Measurements from ENCODE around the gene SHROOM2. TPM values are rescaled to one million over a fixed set of nuclear protein-coding genes. Genes with fewer than 3 reads are reported as not detected.

Gene SHROOM2
- total RNA-seq, 1 donor from 2014 or later, result 2.1 TPM

DNA sequence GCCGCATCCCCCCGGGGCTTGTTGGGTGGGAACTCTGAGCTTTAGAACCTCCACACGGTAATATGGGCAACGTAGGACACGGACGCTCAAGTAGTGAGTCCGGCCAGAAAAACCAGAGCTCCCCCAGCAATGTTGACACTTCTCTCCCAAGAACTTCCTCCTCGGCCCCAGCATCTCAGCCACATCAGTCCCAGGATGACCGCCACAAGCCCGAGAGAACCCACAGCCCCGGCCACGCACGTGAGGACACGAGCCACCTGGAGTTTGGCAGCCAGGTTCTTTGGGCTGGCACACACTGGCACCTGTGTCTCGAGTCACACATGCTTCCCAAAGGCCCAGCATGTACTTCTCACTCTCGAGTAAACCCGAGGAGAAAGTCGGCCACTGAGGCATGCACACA, 197.2 kb downstream of the SHROOM2 start:
- Histone ChIP-seq H3K9ac (ENCODE audit: low read depth in 1 of 3, low read length in 3 of 3) (no peak overlapping the region), H3K4me1 (ENCODE audit: control insufficient read depth in 3 of 3, insufficient read depth in 3 of 3, low read length in 3 of 3) (no peaks in the 10 kb centered on the region), H3K27me3 (ENCODE audit: control insufficient read depth in 3 of 3, insufficient read depth in 3 of 3, low read length in 3 of 3) (no peaks in the 10 kb centered on the region), H3K4me3 (ENCODE audit: low read length in 3 of 3) (no peak overlapping the region), H3K36me3 (ENCODE audit: control insufficient read depth in 3 of 3, insufficient read depth in 3 of 3, low read length in 3 of 3) (no peaks in the 10 kb centered on the region), H3K9me3 (ENCODE audit: control insufficient read depth in 3 of 3, low read length in 3 of 3) (no peaks in the 10 kb centered on the region), H3K27ac (ENCODE audit: low read depth, low read length) (no peak overlapping the region)

DNA sequence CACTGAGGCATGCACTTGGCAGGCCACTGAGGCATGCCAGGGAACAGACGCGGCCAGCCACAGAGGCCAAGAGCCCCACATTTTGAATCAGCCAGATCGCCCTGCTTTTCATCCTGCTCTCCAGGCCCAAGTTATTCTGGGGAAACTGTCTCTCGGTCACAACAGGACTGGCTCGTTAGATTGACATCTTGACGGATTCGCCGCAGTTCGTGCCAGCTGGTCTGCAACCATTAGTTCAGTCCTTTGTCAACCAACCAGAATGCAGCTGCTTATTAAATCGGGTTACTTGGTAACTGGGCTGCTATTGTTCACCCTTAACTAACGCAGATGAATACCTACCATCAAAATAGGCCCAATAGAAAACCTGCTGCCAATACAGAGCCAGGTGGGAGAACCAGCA, 197.6 kb downstream of the SHROOM2 start:
- Histone ChIP-seq H3K9me3 (ENCODE audit: control insufficient read depth in 3 of 3, low read length in 3 of 3) (no peaks in the 10 kb centered on the region), H3K27ac (ENCODE audit: low read depth, low read length) (no peak overlapping the region), H3K9ac (ENCODE audit: low read depth in 1 of 3, low read length in 3 of 3) (no peak overlapping the region), H3K36me3 (ENCODE audit: control insufficient read depth in 3 of 3, insufficient read depth in 3 of 3, low read length in 3 of 3) (no peaks in the 10 kb centered on the region), H3K4me1 (ENCODE audit: control insufficient read depth in 3 of 3, insufficient read depth in 3 of 3, low read length in 3 of 3) (no peaks in the 10 kb centered on the region), H3K4me3 (ENCODE audit: low read length in 3 of 3) (no peak overlapping the region), H3K27me3 (ENCODE audit: control insufficient read depth in 3 of 3, insufficient read depth in 3 of 3, low read length in 3 of 3) (no peaks in the 10 kb centered on the region)

DNA sequence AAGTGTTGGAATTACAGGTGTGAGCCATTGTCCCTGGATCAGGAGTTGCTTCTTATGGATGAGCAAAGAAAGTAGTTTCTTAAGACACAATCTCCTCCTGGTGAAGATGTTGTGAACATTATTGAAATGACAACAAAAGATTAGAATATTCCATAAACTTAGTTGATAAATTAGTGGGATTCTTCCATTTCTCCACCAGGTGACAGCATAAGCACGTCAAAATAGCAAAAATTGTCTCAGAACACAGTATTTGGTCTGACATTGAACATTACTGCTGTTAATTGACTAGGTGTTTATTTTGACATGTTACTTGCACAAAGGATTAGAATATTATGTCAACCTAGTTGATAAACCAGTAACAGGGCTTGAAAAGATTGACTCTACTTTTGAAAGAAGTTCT, 202.5 kb downstream of the SHROOM2 start:
- H3K9me3 ChIP-seq (ENCODE audit: control insufficient read depth in 3 of 3, low read length in 3 of 3), result no peaks in the 10 kb centered on the region
- H3K9ac ChIP-seq (ENCODE audit: low read depth in 1 of 3, low read length in 3 of 3), result no peak overlapping the region
- H3K4me3 ChIP-seq (ENCODE audit: low read length in 3 of 3), result no peak overlapping the region
- no peaks in the 10 kb centered on the region for H3K27me3 ChIP-seq (ENCODE audit: control insufficient read depth in 3 of 3, insufficient read depth in 3 of 3, low read length in 3 of 3)
- no peaks in the 10 kb centered on the region for H3K36me3 ChIP-seq (ENCODE audit: control insufficient read depth in 3 of 3, insufficient read depth in 3 of 3, low read length in 3 of 3)
- no peaks in the 10 kb centered on the region for H3K4me1 ChIP-seq (ENCODE audit: control insufficient read depth in 3 of 3, insufficient read depth in 3 of 3, low read length in 3 of 3)
- H3K27ac ChIP-seq (ENCODE audit: low read depth, low read length), result no peak overlapping the region

DNA sequence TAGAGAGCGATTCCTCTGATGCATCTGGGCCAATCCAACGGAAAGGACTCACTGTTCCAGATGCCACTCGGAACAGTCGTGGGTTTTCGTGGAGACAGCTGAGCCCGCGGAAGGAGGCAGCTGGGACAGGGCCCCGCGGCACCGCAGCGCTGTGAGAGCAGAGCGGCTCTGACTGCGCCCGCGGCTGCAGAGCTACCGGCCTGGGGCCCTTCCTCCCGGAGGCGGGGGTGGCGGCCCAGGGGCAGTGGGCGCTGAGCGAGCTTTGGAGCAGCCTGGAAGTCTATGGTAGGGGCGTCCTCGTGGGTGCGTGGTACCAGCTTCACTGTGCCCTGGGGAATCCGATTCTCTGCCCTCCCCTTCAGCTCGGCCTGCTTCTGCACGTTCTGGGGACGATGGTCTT, 205.8 kb downstream of the SHROOM2 start:
- no peak overlapping the region for H3K27ac ChIP-seq (ENCODE audit: low read depth, low read length)
- H3K36me3 ChIP-seq (ENCODE audit: control insufficient read depth in 3 of 3, insufficient read depth in 3 of 3, low read length in 3 of 3), result no peaks in the 10 kb centered on the region
- no peaks in the 10 kb centered on the region for H3K27me3 ChIP-seq (ENCODE audit: control insufficient read depth in 3 of 3, insufficient read depth in 3 of 3, low read length in 3 of 3)
- H3K4me3 ChIP-seq (ENCODE audit: low read length in 3 of 3), result no peak overlapping the region
- no peak overlapping the region for H3K9ac ChIP-seq (ENCODE audit: low read depth in 1 of 3, low read length in 3 of 3)
- no peaks in the 10 kb centered on the region for H3K4me1 ChIP-seq (ENCODE audit: control insufficient read depth in 3 of 3, insufficient read depth in 3 of 3, low read length in 3 of 3)
- H3K9me3 ChIP-seq (ENCODE audit: control insufficient read depth in 3 of 3, low read length in 3 of 3), result no peaks in the 10 kb centered on the region

- no peak overlapping the region for H3K4me3 ChIP-seq (ENCODE audit: low read length in 3 of 3)
- H3K4me1 ChIP-seq (ENCODE audit: control insufficient read depth in 3 of 3, insufficient read depth in 3 of 3, low read length in 3 of 3), result no peaks in the 10 kb centered on the region
- no peaks in the 10 kb centered on the region for H3K9me3 ChIP-seq (ENCODE audit: control insufficient read depth in 3 of 3, low read length in 3 of 3)
- H3K9ac ChIP-seq (ENCODE audit: low read depth in 1 of 3, low read length in 3 of 3), result no peak overlapping the region
- no peaks in the 10 kb centered on the region for H3K27me3 ChIP-seq (ENCODE audit: control insufficient read depth in 3 of 3, insufficient read depth in 3 of 3, low read length in 3 of 3)
- H3K27ac ChIP-seq (ENCODE audit: low read depth, low read length), result no peak overlapping the region
- no peaks in the 10 kb centered on the region for H3K36me3 ChIP-seq (ENCODE audit: control insufficient read depth in 3 of 3, insufficient read depth in 3 of 3, low read length in 3 of 3)
Measured at GRCh38 chrX:9992724-9993123, 206.5 kb downstream of the SHROOM2 start.

DNA sequence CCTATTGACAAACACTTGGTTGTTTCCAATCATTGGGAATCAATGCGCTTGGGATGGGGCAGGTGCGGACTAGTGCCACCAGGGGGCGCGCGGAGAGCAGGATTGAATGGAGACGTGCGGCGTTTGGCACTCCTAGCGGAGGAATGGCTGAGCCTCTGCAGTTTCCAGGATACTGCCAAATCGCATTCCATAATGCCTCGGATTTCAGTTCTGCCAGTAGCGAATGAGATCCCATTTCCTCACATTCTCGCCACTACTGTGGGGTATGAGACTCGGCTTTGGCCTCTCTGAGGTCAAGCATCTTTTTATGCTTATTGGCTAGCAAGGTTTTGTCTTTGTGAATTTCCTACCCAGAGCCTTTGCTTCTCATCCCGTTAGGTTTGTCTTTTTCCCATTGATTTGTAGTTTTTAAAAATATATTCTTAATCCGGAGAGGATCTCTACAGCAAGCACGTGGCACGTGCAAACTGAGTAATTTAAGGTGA, 209.7 kb downstream of the SHROOM2 start:
- no peaks in the 10 kb centered on the region for H3K4me1 ChIP-seq (ENCODE audit: control insufficient read depth in 3 of 3, insufficient read depth in 3 of 3, low read length in 3 of 3)
- no peak overlapping the region for H3K9ac ChIP-seq (ENCODE audit: low read depth in 1 of 3, low read length in 3 of 3)
- no peak overlapping the region for H3K4me3 ChIP-seq (ENCODE audit: low read length in 3 of 3)
- no peak overlapping the region for H3K27ac ChIP-seq (ENCODE audit: low read depth, low read length)
- no peaks in the 10 kb centered on the region for H3K9me3 ChIP-seq (ENCODE audit: control insufficient read depth in 3 of 3, low read length in 3 of 3)
- H3K36me3 ChIP-seq (ENCODE audit: control insufficient read depth in 3 of 3, insufficient read depth in 3 of 3, low read length in 3 of 3), result no peaks in the 10 kb centered on the region
- H3K27me3 ChIP-seq (ENCODE audit: control insufficient read depth in 3 of 3, insufficient read depth in 3 of 3, low read length in 3 of 3), result no peaks in the 10 kb centered on the region

GRCh38 chrX:9997041-9997440, 210.8 kb downstream of the SHROOM2 start:
- Histone ChIP-seq H3K9me3 (ENCODE audit: control insufficient read depth in 3 of 3, low read length in 3 of 3) (no peaks in the 10 kb centered on the region), H3K27me3 (ENCODE audit: control insufficient read depth in 3 of 3, insufficient read depth in 3 of 3, low read length in 3 of 3) (no peaks in the 10 kb centered on the region), H3K4me1 (ENCODE audit: control insufficient read depth in 3 of 3, insufficient read depth in 3 of 3, low read length in 3 of 3) (no peaks in the 10 kb centered on the region), H3K9ac (ENCODE audit: low read depth in 1 of 3, low read length in 3 of 3) (no peak overlapping the region), H3K36me3 (ENCODE audit: control insufficient read depth in 3 of 3, insufficient read depth in 3 of 3, low read length in 3 of 3) (no peaks in the 10 kb centered on the region), H3K27ac (ENCODE audit: low read depth, low read length) (no peak overlapping the region), H3K4me3 (ENCODE audit: low read length in 3 of 3) (no peak overlapping the region)

DNA sequence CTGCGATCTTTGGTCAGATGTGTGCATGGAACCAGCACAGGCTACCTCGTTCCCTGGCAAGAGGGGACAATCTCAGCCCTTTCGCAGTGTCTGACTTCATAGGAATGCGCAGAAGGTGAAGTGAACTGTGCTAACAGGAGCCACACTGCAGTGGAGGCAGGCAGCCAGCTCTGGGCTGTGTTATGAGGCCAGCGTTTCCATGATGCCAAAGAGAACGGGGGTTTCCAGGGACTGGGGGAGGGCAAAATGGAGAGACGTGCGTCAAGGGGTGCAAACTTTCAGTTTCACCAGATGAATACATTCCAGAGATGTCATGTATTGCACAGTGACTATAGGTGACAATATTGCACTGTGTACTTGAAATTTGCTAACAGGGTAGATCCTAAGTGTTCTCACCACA, 211.3 kb downstream of the SHROOM2 start:
- no peak overlapping the region for H3K4me3 ChIP-seq (ENCODE audit: low read length in 3 of 3)
- H3K9me3 ChIP-seq (ENCODE audit: control insufficient read depth in 3 of 3, low read length in 3 of 3), result no peaks in the 10 kb centered on the region
- H3K9ac ChIP-seq (ENCODE audit: low read depth in 1 of 3, low read length in 3 of 3), result no peak overlapping the region
- no peaks in the 10 kb centered on the region for H3K27me3 ChIP-seq (ENCODE audit: control insufficient read depth in 3 of 3, insufficient read depth in 3 of 3, low read length in 3 of 3)
- no peak overlapping the region for H3K27ac ChIP-seq (ENCODE audit: low read depth, low read length)
- no peaks in the 10 kb centered on the region for H3K36me3 ChIP-seq (ENCODE audit: control insufficient read depth in 3 of 3, insufficient read depth in 3 of 3, low read length in 3 of 3)
- H3K4me1 ChIP-seq (ENCODE audit: control insufficient read depth in 3 of 3, insufficient read depth in 3 of 3, low read length in 3 of 3), result no peaks in the 10 kb centered on the region

Small RNA genes lying within 50 kb of the gene (small RNA-seq; reads per million reads assigned to genes)
- not detected for gene RF00019

Other genes starting within 250 kb of the SHROOM2 start
- 0.52 TPM for gene GPR143, start 20.6 kb upstream of the SHROOM2 start, total RNA-seq
- gene CLDN34, start 180.9 kb downstream of the SHROOM2 start, total RNA-seq, result not detected